Stomach (tissue), 4 donors: ENCODE results near the gene NEDD9.

Source experiments
- CTCF ChIP-seq, 7 experiments: fragments of 450-650 bp in 4 of 7; fragments of 200-600 bp in 3 of 7; sonication (generic) in 3 of 7; IDR thresholded peaks; one replicate each; pipeline ENCODE4 v1.5.1; 2016 to 2019; ENCODE audit warnings: antibody characterized with exemption in 7 of 7, control low read depth in 2 of 7, mild to moderate bottlenecking in 1 of 7
- POLR2A ChIP-seq, 4 donors: fragments of 450-650 bp; IDR thresholded peaks; one replicate each; pipeline ENCODE4 v1.6.1; 2016; ENCODE audit warnings: antibody characterized with exemption in 4 of 4, control low read depth in 2 of 4, mild to moderate bottlenecking in 1 of 4, moderate library complexity in 1 of 4

- TF ChIP-seq POLR2A (IDR thresholded peaks at IDR 0.05) = no peak
- peak in 5 of 7 experiments; percentile 68 to 86 (median 82) for TF ChIP-seq CTCF (IDR thresholded peaks at IDR 0.05)
Measured at GRCh38 chr6:11172501-11173327, 59.8 kb downstream of the NEDD9 start.
